GM23338 (cell line): ENCODE results near the gene CALCR. TPM values are rescaled to one million over a fixed set of nuclear protein-coding genes. Genes with fewer than 3 reads are reported as not detected.

ENCODE experiments used
- ATAC-seq: fragments of 200-7000 bp; cut with Tn5 transposase; 3 replicates; pipeline ENCODE4 v1.9.1; 2020
- DNase-seq: peaks from one replicate; pipeline ENCODE4 v3.0.0-alpha.2; 2015; ENCODE audit warnings: low spot score
- H2AFZ ChIP-seq: fragments of 200-600 bp; sonication (generic); 2 replicates; pipeline ENCODE4 v1.8.0; 2016; ENCODE audit warnings: antibody characterized with exemption, mild to moderate bottlenecking, moderate library complexity
- H3F3A ChIP-seq: fragments of 200-600 bp; sonication (generic); replicated peaks from 2 replicates; pipeline ENCODE4 v1.8.0; 2017; ENCODE audit warnings: antibody characterized with exemption, mixed run types, low read depth
- H3K27ac ChIP-seq: fragments of 200-600 bp; sonication (generic); 2 replicates; pipeline ENCODE4 v1.6.1; 2016; ENCODE audit warnings: low read depth
- H3K27me3 ChIP-seq: fragments of 200-600 bp; sonication (generic); 2 replicates; pipeline ENCODE4 v1.8.0; 2016; ENCODE audit warnings: mild to moderate bottlenecking, mixed run types, moderate library complexity; ENCODE audit not compliant: insufficient read depth
- H3K36me3 ChIP-seq: fragments of 200-600 bp; sonication (generic); 2 replicates; pipeline ENCODE4 v1.8.0; 2016; ENCODE audit warnings: mild to moderate bottlenecking; ENCODE audit not compliant: insufficient read depth
- H3K4me1 ChIP-seq: fragments of 200-600 bp; sonication (generic); 2 replicates; pipeline ENCODE4 v1.8.0; 2016; ENCODE audit warnings: mild to moderate bottlenecking, moderate library complexity; ENCODE audit not compliant: insufficient read depth
- H3K4me2 ChIP-seq: fragments of 200-600 bp; sonication (generic); 2 replicates; pipeline ENCODE4 v1.7.1; 2017; ENCODE audit warnings: mixed run types
- H3K4me3 ChIP-seq: fragments of 200-600 bp; sonication (generic); 2 replicates; pipeline ENCODE4 v1.6.1; 2016; ENCODE audit warnings: mixed run types
- H3K79me2 ChIP-seq: fragments of 200-600 bp; sonication (generic); replicated peaks from 2 replicates; pipeline ENCODE4 v1.8.0; 2017; ENCODE audit warnings: mild to moderate bottlenecking; ENCODE audit not compliant: insufficient read depth
- H3K9me2 ChIP-seq: fragments of 200-600 bp; sonication (generic); 2 replicates; pipeline ENCODE4 v1.8.0; 2017; ENCODE audit not compliant: insufficient read depth
- H4K20me1 ChIP-seq: fragments of 200-600 bp; sonication (generic); replicated peaks from 2 replicates; pipeline ENCODE4 v1.8.0; 2017; ENCODE audit warnings: mild to moderate bottlenecking; ENCODE audit not compliant: insufficient read depth
- H3K27ac Mint-ChIP-seq: 2 replicates; pipeline ENCODE4 v1.8.0; 2020; ENCODE audit warnings: inconsistent platforms, mild to moderate bottlenecking, moderate library complexity, mixed read lengths
- H3K27me3 Mint-ChIP-seq: 3 replicates; pipeline ENCODE4 v1.8.0; 2022; ENCODE audit warnings: low read depth, mild to moderate bottlenecking, moderate library complexity, mixed read lengths, inconsistent platforms; ENCODE audit not compliant: insufficient read depth, poor library complexity
- H3K36me3 Mint-ChIP-seq: 3 replicates; pipeline ENCODE4 v1.8.0; 2021; ENCODE audit warnings: low read depth, mild to moderate bottlenecking, inconsistent platforms, moderate library complexity, mixed read lengths
- H3K4me1 Mint-ChIP-seq: 3 replicates; pipeline ENCODE4 v1.8.0; 2020; ENCODE audit warnings: mild to moderate bottlenecking, inconsistent platforms, mixed read lengths
- H3K4me3 Mint-ChIP-seq: 3 replicates; pipeline ENCODE4 v1.8.0; 2021; ENCODE audit warnings: moderate library complexity, mild to moderate bottlenecking, inconsistent platforms, mixed read lengths
- H3K9me3 Mint-ChIP-seq: 3 replicates; pipeline ENCODE4 v1.8.0; 2020; ENCODE audit warnings: moderate library complexity, mild to moderate bottlenecking, inconsistent platforms, mixed read lengths
- CREB1 ChIP-seq: fragments of 250-450 bp; sonication (Bioruptor Pico); IDR thresholded peaks from 2 replicates; pipeline ENCODE4 v1.5.0; 2020; ENCODE audit warnings: low read depth, mild to moderate bottlenecking, moderate library complexity
- EZH2 ChIP-seq: fragments of 200-600 bp; sonication (generic); IDR thresholded peaks from one replicate; pipeline ENCODE4 v1.8.0; 2017; ENCODE audit warnings: antibody characterized with exemption, mild to moderate bottlenecking, low read depth; ENCODE audit not compliant: unreplicated experiment
- EZH2phosphoT487 ChIP-seq: fragments of 200-600 bp; sonication (generic); IDR thresholded peaks from one replicate; pipeline ENCODE4 v1.8.1; 2018; ENCODE audit warnings: antibody characterized with exemption; ENCODE audit not compliant: unreplicated experiment
- JUNB ChIP-seq: IDR thresholded peaks from one replicate; pipeline ENCODE4 v1.6.1; 2016; ENCODE audit warnings: antibody characterized with exemption; ENCODE audit not compliant: unreplicated experiment
- NANOG ChIP-seq: IDR thresholded peaks from 2 replicates; pipeline ENCODE4 v1.6.1; 2016; ENCODE audit warnings: antibody characterized with exemption, borderline replicate concordance
- POLR2AphosphoS5 ChIP-seq: IDR thresholded peaks from 2 replicates; pipeline ENCODE4 v1.6.1; 2016; ENCODE audit warnings: antibody characterized with exemption, low read depth
- STAT1 ChIP-seq: IDR thresholded peaks from one replicate; pipeline ENCODE4 v1.6.1; 2016; ENCODE audit warnings: antibody characterized with exemption; ENCODE audit not compliant: unreplicated experiment
- ZNF114 ChIP-seq: fragments of 250-450 bp; sonication (Bioruptor Pico); IDR thresholded peaks from 2 replicates; pipeline ENCODE4 v1.5.0; 2020; ENCODE audit warnings: mild to moderate bottlenecking, moderate library complexity
- ZNF331 ChIP-seq: fragments of 250-450 bp; sonication (Bioruptor Pico); IDR thresholded peaks from 2 replicates; pipeline ENCODE4 v1.5.0; 2020; ENCODE audit warnings: low read depth, mild to moderate bottlenecking, moderate library complexity
- polyA plus RNA-seq: library from polyadenylated mRNA; unstranded; fragments of >200 nt; fragmentation: Nextera tagmentation; extraction: Ambion mirVana; gene quantifications from 2 replicates; pipeline ENCODE4 v1.2.1, GENCODE V29; 2016
- total RNA-seq: library from RNA; depleted of rRNA; stranded (reverse); fragments of >200 nt; shearing (Covaris generic); gene quantifications from 2 replicates; pipeline ENCODE4 v1.2.3, GENCODE V29; 2014
- TF ChIP-seq, protein P1 (sequence below), 2 experiments: fragments of 200-600 bp in 1 of 2; sonication (generic) in 1 of 2; conservative IDR thresholded peaks; 2 replicates each; pipeline versions ENCODE4 v1.5.1 to v1.6.1; 2016 to 2017; ENCODE audit warnings: antibody characterized with exemption in 2 of 2, low read depth in 2 of 2, mild to moderate bottlenecking in 2 of 2, moderate library complexity in 1 of 2
- TF ChIP-seq, protein P2 (sequence below): fragments of 250-450 bp; sonication (Bioruptor Pico); IDR thresholded peaks from 2 replicates; pipeline ENCODE4 v1.5.0; 2020; ENCODE audit warnings: mild to moderate bottlenecking, moderate library complexity
- TF ChIP-seq, protein P3 (sequence below): IDR thresholded peaks from 2 replicates; pipeline ENCODE4 v1.6.1; 2016; ENCODE audit warnings: antibody characterized with exemption
- TF ChIP-seq, protein P4 (sequence below): IDR thresholded peaks from one replicate; pipeline ENCODE4 v1.6.1; 2018; ENCODE audit warnings: antibody characterized with exemption; ENCODE audit not compliant: unreplicated experiment

Gene CALCR
- total and polyA plus RNA-seq, 2 experiments from 2014 or later: 0.32 to 1.6 TPM

DNA sequence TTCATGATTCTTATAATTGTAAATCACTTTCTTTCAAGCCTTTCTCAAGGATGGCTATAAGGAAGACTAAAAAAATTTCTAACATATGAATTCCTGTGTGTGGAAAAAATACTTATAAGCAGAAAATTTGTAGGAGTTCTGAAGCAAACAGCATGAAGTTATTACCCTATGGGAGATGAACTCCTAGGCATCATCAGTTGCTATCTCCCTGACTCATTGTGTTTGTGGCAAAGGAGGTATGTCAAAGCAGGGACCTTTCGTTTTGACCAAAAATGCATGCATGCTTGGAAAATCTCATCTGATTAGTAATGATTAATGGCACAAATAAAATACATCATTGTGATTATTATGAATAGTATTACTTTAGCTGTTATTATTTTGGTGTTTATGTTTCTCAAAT is 59.4 kb downstream of the CALCR start:
- Mint-ChIP-seq H3K27me3 (no peaks in the 10 kb centered on the region), H3K9me3 (no peaks in the 10 kb centered on the region), H3K36me3 (no peaks in the 10 kb centered on the region), H3K4me3 (no peak overlapping the region), H3K4me1 (no peaks in the 10 kb centered on the region), H3K27ac (no peak overlapping the region)
- Histone ChIP-seq H3K4me1 (no peaks in the 10 kb centered on the region), H3K4me3 (no peak overlapping the region), H3K27me3 (no peaks in the 10 kb centered on the region), H3K4me2 (no peak overlapping the region), H2AFZ (no peak overlapping the region), H3K27ac (no peak overlapping the region), H3F3A (no peaks in the 10 kb centered on the region), H3K79me2 (no peaks in the 10 kb centered on the region), H3K36me3 (no peaks in the 10 kb centered on the region), H3K9me2 (no peaks in the 10 kb centered on the region; the same call in 1 of the 2 replicates), H4K20me1 (no peaks in the 10 kb centered on the region)
- DNase-seq: no peak
- no peak for ATAC-seq
- TF ChIP-seq NANOG (no peak), POLR2AphosphoS5 (no peak), ZNF331 (CRISPR knock-in tag) (no peak), ZNF114 (CRISPR knock-in tag) (no peak), CREB1 (CRISPR knock-in tag) (no peak), JUNB (no peak), EZH2 (no peak), EZH2phosphoT487 (no peak), STAT1 (no peak)
- TF ChIP-seq, protein P1, sequence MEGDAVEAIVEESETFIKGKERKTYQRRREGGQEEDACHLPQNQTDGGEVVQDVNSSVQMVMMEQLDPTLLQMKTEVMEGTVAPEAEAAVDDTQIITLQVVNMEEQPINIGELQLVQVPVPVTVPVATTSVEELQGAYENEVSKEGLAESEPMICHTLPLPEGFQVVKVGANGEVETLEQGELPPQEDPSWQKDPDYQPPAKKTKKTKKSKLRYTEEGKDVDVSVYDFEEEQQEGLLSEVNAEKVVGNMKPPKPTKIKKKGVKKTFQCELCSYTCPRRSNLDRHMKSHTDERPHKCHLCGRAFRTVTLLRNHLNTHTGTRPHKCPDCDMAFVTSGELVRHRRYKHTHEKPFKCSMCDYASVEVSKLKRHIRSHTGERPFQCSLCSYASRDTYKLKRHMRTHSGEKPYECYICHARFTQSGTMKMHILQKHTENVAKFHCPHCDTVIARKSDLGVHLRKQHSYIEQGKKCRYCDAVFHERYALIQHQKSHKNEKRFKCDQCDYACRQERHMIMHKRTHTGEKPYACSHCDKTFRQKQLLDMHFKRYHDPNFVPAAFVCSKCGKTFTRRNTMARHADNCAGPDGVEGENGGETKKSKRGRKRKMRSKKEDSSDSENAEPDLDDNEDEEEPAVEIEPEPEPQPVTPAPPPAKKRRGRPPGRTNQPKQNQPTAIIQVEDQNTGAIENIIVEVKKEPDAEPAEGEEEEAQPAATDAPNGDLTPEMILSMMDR (conservative IDR thresholded peaks at IDR 0.05; ENCODE audit: low read depth in 2 of 2): no peak
- TF ChIP-seq, protein P2, sequence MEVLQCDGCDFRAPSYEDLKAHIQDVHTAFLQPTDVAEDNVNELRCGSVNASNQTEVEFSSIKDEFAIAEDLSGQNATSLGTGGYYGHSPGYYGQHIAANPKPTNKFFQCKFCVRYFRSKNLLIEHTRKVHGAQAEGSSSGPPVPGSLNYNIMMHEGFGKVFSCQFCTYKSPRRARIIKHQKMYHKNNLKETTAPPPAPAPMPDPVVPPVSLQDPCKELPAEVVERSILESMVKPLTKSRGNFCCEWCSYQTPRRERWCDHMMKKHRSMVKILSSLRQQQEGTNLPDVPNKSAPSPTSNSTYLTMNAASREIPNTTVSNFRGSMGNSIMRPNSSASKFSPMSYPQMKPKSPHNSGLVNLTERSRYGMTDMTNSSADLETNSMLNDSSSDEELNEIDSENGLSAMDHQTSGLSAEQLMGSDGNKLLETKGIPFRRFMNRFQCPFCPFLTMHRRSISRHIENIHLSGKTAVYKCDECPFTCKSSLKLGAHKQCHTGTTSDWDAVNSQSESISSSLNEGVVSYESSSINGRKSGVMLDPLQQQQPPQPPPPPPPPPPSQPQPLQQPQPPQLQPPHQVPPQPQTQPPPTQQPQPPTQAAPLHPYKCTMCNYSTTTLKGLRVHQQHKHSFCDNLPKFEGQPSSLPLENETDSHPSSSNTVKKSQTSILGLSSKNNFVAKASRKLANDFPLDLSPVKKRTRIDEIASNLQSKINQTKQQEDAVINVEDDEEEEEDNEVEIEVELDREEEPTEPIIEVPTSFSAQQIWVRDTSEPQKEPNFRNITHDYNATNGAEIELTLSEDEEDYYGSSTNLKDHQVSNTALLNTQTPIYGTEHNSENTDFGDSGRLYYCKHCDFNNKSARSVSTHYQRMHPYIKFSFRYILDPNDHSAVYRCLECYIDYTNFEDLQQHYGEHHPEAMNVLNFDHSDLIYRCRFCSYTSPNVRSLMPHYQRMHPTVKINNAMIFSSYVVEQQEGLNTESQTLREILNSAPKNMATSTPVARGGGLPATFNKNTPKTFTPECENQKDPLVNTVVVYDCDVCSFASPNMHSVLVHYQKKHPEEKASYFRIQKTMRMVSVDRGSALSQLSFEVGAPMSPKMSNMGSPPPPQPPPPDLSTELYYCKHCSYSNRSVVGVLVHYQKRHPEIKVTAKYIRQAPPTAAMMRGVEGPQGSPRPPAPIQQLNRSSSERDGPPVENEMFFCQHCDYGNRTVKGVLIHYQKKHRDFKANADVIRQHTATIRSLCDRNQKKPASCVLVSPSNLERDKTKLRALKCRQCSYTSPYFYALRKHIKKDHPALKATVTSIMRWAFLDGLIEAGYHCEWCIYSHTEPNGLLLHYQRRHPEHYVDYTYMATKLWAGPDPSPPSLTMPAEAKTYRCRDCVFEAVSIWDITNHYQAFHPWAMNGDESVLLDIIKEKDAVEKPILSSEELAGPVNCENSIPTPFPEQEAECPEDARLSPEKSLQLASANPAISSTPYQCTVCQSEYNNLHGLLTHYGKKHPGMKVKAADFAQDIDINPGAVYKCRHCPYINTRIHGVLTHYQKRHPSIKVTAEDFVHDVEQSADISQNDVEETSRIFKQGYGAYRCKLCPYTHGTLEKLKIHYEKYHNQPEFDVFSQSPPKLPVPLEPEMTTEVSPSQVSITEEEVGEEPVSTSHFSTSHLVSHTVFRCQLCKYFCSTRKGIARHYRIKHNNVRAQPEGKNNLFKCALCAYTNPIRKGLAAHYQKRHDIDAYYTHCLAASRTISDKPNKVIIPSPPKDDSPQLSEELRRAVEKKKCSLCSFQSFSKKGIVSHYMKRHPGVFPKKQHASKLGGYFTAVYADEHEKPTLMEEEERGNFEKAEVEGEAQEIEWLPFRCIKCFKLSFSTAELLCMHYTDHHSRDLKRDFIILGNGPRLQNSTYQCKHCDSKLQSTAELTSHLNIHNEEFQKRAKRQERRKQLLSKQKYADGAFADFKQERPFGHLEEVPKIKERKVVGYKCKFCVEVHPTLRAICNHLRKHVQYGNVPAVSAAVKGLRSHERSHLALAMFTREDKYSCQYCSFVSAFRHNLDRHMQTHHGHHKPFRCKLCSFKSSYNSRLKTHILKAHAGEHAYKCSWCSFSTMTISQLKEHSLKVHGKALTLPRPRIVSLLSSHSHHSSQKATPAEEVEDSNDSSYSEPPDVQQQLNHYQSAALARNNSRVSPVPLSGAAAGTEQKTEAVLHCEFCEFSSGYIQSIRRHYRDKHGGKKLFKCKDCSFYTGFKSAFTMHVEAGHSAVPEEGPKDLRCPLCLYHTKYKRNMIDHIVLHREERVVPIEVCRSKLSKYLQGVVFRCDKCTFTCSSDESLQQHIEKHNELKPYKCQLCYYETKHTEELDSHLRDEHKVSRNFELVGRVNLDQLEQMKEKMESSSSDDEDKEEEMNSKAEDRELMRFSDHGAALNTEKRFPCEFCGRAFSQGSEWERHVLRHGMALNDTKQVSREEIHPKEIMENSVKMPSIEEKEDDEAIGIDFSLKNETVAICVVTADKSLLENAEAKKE: no peak
- TF ChIP-seq, protein P3, sequence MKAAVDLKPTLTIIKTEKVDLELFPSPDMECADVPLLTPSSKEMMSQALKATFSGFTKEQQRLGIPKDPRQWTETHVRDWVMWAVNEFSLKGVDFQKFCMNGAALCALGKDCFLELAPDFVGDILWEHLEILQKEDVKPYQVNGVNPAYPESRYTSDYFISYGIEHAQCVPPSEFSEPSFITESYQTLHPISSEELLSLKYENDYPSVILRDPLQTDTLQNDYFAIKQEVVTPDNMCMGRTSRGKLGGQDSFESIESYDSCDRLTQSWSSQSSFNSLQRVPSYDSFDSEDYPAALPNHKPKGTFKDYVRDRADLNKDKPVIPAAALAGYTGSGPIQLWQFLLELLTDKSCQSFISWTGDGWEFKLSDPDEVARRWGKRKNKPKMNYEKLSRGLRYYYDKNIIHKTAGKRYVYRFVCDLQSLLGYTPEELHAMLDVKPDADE: no peak
- TF ChIP-seq, protein P4, sequence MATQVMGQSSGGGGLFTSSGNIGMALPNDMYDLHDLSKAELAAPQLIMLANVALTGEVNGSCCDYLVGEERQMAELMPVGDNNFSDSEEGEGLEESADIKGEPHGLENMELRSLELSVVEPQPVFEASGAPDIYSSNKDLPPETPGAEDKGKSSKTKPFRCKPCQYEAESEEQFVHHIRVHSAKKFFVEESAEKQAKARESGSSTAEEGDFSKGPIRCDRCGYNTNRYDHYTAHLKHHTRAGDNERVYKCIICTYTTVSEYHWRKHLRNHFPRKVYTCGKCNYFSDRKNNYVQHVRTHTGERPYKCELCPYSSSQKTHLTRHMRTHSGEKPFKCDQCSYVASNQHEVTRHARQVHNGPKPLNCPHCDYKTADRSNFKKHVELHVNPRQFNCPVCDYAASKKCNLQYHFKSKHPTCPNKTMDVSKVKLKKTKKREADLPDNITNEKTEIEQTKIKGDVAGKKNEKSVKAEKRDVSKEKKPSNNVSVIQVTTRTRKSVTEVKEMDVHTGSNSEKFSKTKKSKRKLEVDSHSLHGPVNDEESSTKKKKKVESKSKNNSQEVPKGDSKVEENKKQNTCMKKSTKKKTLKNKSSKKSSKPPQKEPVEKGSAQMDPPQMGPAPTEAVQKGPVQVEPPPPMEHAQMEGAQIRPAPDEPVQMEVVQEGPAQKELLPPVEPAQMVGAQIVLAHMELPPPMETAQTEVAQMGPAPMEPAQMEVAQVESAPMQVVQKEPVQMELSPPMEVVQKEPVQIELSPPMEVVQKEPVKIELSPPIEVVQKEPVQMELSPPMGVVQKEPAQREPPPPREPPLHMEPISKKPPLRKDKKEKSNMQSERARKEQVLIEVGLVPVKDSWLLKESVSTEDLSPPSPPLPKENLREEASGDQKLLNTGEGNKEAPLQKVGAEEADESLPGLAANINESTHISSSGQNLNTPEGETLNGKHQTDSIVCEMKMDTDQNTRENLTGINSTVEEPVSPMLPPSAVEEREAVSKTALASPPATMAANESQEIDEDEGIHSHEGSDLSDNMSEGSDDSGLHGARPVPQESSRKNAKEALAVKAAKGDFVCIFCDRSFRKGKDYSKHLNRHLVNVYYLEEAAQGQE: no peak
